ENCODE measurements around the gene ARHGAP24.

- TF ChIP-seq CTCF (conservative IDR thresholded peaks at IDR 0.05; ENCODE audit: low read depth in 2 of 2) (no peak), POLR2AphosphoS5 (IDR thresholded peaks at IDR 0.05; ENCODE audit: low read depth) (no peak), REST (IDR thresholded peaks at IDR 0.05; ENCODE audit: unreplicated experiment) (no peak), EZH2phosphoT487 (IDR thresholded peaks at IDR 0.05; ENCODE audit: unreplicated experiment) (no peak), EZH2 (IDR thresholded peaks at IDR 0.05; ENCODE audit: low read depth, unreplicated experiment) (no peak), CREB1 (CRISPR knock-in tag; IDR thresholded peaks at IDR 0.05; ENCODE audit: low read depth) (no peak), ZNF114 (CRISPR knock-in tag; IDR thresholded peaks at IDR 0.05) (no peak), ETS1 (IDR thresholded peaks at IDR 0.05) (no peak), ZNF331 (CRISPR knock-in tag; IDR thresholded peaks at IDR 0.05; ENCODE audit: low read depth) (no peak), NANOG (IDR thresholded peaks at IDR 0.05; ENCODE audit: borderline replicate concordance) (no peak), JUNB (IDR thresholded peaks at IDR 0.05; ENCODE audit: unreplicated experiment) (no peak), STAT1 (IDR thresholded peaks at IDR 0.05; ENCODE audit: unreplicated experiment) (no peak)
Measured at GRCh38 chr4:85821688-85822455, 346.9 kb downstream of the ARHGAP24 start.
